ENCODE data around the gene GBGT1.

- TF ChIP-seq CTCF (conservative IDR thresholded peaks at IDR 0.05; ENCODE audit: low read depth in 2 of 2) (no peak), EZH2 (IDR thresholded peaks at IDR 0.05; ENCODE audit: low read depth, unreplicated experiment) (no peak), POLR2AphosphoS5 (IDR thresholded peaks at IDR 0.05; ENCODE audit: low read depth) (no peak), EZH2phosphoT487 (IDR thresholded peaks at IDR 0.05; ENCODE audit: unreplicated experiment) (no peak), REST (IDR thresholded peaks at IDR 0.05; ENCODE audit: unreplicated experiment) (no peak), CREB1 (CRISPR knock-in tag; IDR thresholded peaks at IDR 0.05; ENCODE audit: low read depth) (no peak), ETS1 (IDR thresholded peaks at IDR 0.05) (no peak), STAT1 (IDR thresholded peaks at IDR 0.05; ENCODE audit: unreplicated experiment) (no peak)
Observed at GRCh38 chr9:133167769-133168168, 4.1 kb upstream of the GBGT1 start.

All from GM23338 (cell line).